ENCODE data around the gene RPP30.

Gene RPP30

DNA sequence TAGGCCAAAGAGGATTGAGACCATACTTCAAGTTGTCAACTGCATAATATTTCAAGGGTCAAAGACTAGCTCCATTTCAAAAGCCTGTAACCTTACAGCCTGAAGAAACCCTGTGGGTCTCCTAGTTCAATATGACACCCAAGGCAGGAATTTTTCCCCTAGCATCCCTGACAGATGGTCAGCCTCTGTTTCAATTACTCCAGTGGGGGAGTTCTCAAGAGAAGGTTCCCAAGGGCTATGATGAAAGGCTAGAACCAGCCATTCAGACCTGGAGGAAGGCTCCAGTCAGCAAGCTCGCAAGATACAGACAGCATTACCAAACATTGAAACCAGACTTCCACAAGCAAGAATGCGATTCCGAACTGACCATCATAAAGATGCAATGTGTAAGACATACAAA, 15.5 kb upstream of the RPP30 start:
- no peak overlapping the region for H3K27ac ChIP-seq (ENCODE audit: low read depth, low read length)
- peaks cover 56% of the 10 kb centered on the region for H3K27me3 ChIP-seq (ENCODE audit: insufficient read depth, low read length)
- H3K9ac ChIP-seq (ENCODE audit: low read depth, low read length) = no peak overlapping the region

GRCh38 chr10:90856964-90857634, 14.7 kb upstream of the RPP30 start:
- H3K36me3 ChIP-seq (ENCODE audit: insufficient read depth, low read length) = no peaks in the 10 kb centered on the region
- H3K4me1 ChIP-seq (ENCODE audit: insufficient read depth, low read length) = 0 out of 2 replicates have a peak, but pooled peaks cover 12% of the 10 kb centered on the region
- peaks cover 56% of the 10 kb centered on the region for H3K27me3 ChIP-seq (ENCODE audit: insufficient read depth, low read length)
- WGBS = 5% methylated on average over 59 of the region's 59 CpGs
- peak overlapping the region; percentile 79 for H3K4me3 ChIP-seq (ENCODE audit: low read length)
- no peak overlapping the region for H3K27ac ChIP-seq (ENCODE audit: low read depth, low read length)
- H3K9ac ChIP-seq (ENCODE audit: low read depth, low read length) = peak overlapping the region; percentile 64; the same call in 1 of the 2 replicates
- no peaks in the 10 kb centered on the region; the same call in 1 of the 2 replicates for H3K9me3 ChIP-seq (ENCODE audit: insufficient read depth, low read depth, low read length)

More for the DNA sequence above, 15.5 kb upstream of the RPP30 start:
- Histone ChIP-seq H3K4me3 (ENCODE audit: low read length) (peak overlapping the region; percentile 79), H3K4me1 (ENCODE audit: insufficient read depth, low read length) (0 out of 2 replicates have a peak, but pooled peaks cover 12% of the 10 kb centered on the region), H3K9me3 (ENCODE audit: insufficient read depth, low read depth, low read length) (peaks cover 3% of the 10 kb centered on the region; the same call in 1 of the 2 replicates), H3K36me3 (ENCODE audit: insufficient read depth, low read length) (no peaks in the 10 kb centered on the region)
- WGBS = 85% methylated on average over 3 of the region's 3 CpGs

GRCh38 chr10:90857635-90858460, 13.9 kb upstream of the RPP30 start, which contains the start of gene HTR7:
Gene HTR7, minus strand, starts transcription at chr10:90858039. Its CDS starts 368 bp downstream, at chr10:90857671.
- H3K27ac ChIP-seq (ENCODE audit: low read depth, low read length) = peak within 1 kb of the TSS; percentile 57; the same call in 1 of the 2 replicates
- under 1% methylated on average over 102 of the region's 104 CpGs for WGBS
- no peaks in the 10 kb centered on the region for H3K36me3 ChIP-seq (ENCODE audit: insufficient read depth, low read length)
- peak within 1 kb of the TSS; percentile 69 for H3K9ac ChIP-seq (ENCODE audit: low read depth, low read length)
- H3K4me3 ChIP-seq (ENCODE audit: low read length) = peak within 1 kb of the TSS; percentile 79
- 0 out of 2 replicates have a peak, but pooled peaks cover 12% of the 10 kb centered on the region for H3K4me1 ChIP-seq (ENCODE audit: insufficient read depth, low read length)
- peaks cover 56% of the 10 kb centered on the region for H3K27me3 ChIP-seq (ENCODE audit: insufficient read depth, low read length)
- H3K9me3 ChIP-seq (ENCODE audit: insufficient read depth, low read depth, low read length) = no peaks in the 10 kb centered on the region

DNA sequence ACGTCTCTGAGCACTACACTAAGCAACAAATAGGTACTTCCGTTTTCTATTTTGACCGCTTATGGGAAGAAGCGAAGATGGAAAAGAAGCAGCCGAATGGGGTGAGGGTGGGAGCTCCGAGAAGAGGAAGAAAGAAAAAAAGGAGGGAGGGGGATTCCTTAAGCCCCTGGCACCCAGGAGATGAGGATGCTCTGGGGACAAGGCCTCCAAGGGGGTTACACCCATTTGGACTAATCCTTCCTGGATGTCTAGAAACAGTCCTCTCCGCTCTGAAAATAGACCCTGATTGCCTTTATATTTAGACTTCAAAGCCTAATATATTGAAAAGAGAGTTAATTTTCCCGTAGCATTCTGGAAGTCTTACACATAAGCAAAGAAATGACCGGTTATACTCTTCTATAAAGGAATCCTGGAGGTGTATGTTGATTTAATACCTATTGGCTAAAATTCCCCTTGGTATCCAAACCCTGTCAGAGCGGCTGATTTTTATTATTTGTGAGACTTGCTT, 13.3 kb upstream of the RPP30 start:
- Histone ChIP-seq H3K27me3 (ENCODE audit: insufficient read depth, low read length) (peaks cover 56% of the 10 kb centered on the region), H3K9me3 (ENCODE audit: insufficient read depth, low read depth, low read length) (no peaks in the 10 kb centered on the region), H3K4me3 (ENCODE audit: low read length) (peak overlapping the region; percentile 79), H3K27ac (ENCODE audit: low read depth, low read length) (no peak overlapping the region; the same call in 1 of the 2 replicates), H3K36me3 (ENCODE audit: insufficient read depth, low read length) (no peaks in the 10 kb centered on the region), H3K4me1 (ENCODE audit: insufficient read depth, low read length) (0 out of 2 replicates have a peak, but pooled peaks cover 12% of the 10 kb centered on the region), H3K9ac (ENCODE audit: low read depth, low read length) (peak overlapping the region; percentile 69; the same call in 1 of the 2 replicates)
- 35% methylated on average over 7 of the region's 10 CpGs for WGBS

DNA sequence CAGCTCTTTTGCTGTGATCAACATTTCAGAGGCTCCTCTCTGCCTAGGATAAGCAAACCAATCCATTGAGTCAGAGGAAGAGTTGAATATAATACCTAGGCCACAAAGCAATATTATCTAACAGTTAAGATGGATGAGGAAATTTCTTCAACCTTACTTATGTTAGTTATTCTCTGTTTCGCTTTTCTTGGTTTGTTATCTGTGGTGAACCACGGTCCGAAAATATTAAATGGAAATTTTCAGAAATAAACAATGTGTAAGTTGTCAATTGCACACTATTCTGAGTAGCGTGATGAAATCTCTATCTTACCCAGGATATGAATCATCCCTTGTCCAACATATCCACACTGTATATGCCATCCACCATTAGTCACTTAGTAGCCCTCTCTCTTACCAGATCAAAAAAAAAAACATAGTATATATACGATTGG, 12.4 kb upstream of the RPP30 start:
- H3K27ac ChIP-seq (ENCODE audit: low read depth, low read length) = no peak overlapping the region
- H3K9ac ChIP-seq (ENCODE audit: low read depth, low read length) = no peak overlapping the region
- peaks cover 56% of the 10 kb centered on the region for H3K27me3 ChIP-seq (ENCODE audit: insufficient read depth, low read length)
- no peaks in the 10 kb centered on the region for H3K9me3 ChIP-seq (ENCODE audit: insufficient read depth, low read depth, low read length)
- no peaks in the 10 kb centered on the region for H3K36me3 ChIP-seq (ENCODE audit: insufficient read depth, low read length)
- WGBS = 89% methylated on average over 5 of the region's 5 CpGs
- H3K4me1 ChIP-seq (ENCODE audit: insufficient read depth, low read length) = 0 out of 2 replicates have a peak, but pooled peaks cover 12% of the 10 kb centered on the region
- H3K4me3 ChIP-seq (ENCODE audit: low read length) = no peak overlapping the region

- WGBS = 88% methylated on average over 1 of the region's 1 CpG
- Histone ChIP-seq H3K4me3 (ENCODE audit: low read length) (no peak overlapping the region), H3K9ac (ENCODE audit: low read depth, low read length) (no peak overlapping the region), H3K36me3 (ENCODE audit: insufficient read depth, low read length) (no peaks in the 10 kb centered on the region), H3K9me3 (ENCODE audit: insufficient read depth, low read depth, low read length) (no peaks in the 10 kb centered on the region), H3K4me1 (ENCODE audit: insufficient read depth, low read length) (0 out of 2 replicates have a peak, but pooled peaks cover 12% of the 10 kb centered on the region), H3K27ac (ENCODE audit: low read depth, low read length) (no peak overlapping the region), H3K27me3 (ENCODE audit: insufficient read depth, low read length) (peaks cover 42% of the 10 kb centered on the region)
These were observed 11.0 kb upstream of the RPP30 start for GRCh38 chr10:90860790-90861189.

GRCh38 chr10:90862908-90863514, 8.8 kb upstream of the RPP30 start:
- Histone ChIP-seq H3K27me3 (ENCODE audit: insufficient read depth, low read length) (peaks cover 22% of the 10 kb centered on the region), H3K27ac (ENCODE audit: low read depth, low read length) (no peak overlapping the region), H3K4me3 (ENCODE audit: low read length) (no peak overlapping the region), H3K4me1 (ENCODE audit: insufficient read depth, low read length) (0 out of 2 replicates have a peak, but pooled peaks cover 12% of the 10 kb centered on the region), H3K36me3 (ENCODE audit: insufficient read depth, low read length) (no peaks in the 10 kb centered on the region), H3K9me3 (ENCODE audit: insufficient read depth, low read depth, low read length) (no peaks in the 10 kb centered on the region), H3K9ac (ENCODE audit: low read depth, low read length) (no peak overlapping the region)
- WGBS = 75% methylated on average over 2 of the region's 2 CpGs

- Histone ChIP-seq H3K27me3 (ENCODE audit: insufficient read depth, low read length) (no peaks in the 10 kb centered on the region), H3K4me3 (ENCODE audit: low read length) (no peak overlapping the region), H3K27ac (ENCODE audit: low read depth, low read length) (no peak overlapping the region), H3K36me3 (ENCODE audit: insufficient read depth, low read length) (no peaks in the 10 kb centered on the region), H3K9me3 (ENCODE audit: insufficient read depth, low read depth, low read length) (peaks cover 9% of the 10 kb centered on the region; the same call in 1 of the 2 replicates), H3K4me1 (ENCODE audit: insufficient read depth, low read length) (no peaks in the 10 kb centered on the region), H3K9ac (ENCODE audit: low read depth, low read length) (no peak overlapping the region)
- WGBS = 77% methylated on average over 3 of the region's 3 CpGs
These were observed 6.4 kb upstream of the RPP30 start for GRCh38 chr10:90865401-90865800.

DNA sequence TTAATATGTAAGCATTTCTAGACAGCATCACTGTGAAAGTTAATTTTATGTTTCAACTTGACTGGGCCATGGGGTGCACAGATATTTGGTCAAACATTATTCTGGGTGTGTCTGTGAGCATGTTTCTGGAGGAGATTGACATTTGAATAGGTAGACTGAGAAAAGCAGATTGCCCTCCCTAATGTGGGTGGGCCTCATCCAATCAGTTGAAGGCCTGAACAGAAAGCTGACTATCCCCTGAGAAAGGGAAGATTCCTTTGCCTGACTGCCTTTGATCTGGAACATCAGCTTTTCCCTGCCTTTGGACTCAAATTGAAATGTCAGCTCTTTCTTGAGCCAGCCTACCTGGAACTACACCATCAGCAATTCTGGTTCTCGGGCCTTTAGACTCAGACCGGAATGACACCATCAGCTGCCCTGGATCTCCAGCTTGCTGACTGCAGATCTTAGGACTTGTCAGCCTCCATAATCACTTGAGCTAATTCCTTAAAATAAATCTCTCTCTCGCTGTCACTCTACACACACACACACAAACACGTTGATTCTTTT, 5.7 kb upstream of the RPP30 start:
- H3K27ac ChIP-seq (ENCODE audit: low read depth, low read length) = no peak overlapping the region
- WGBS = 94% methylated on average over 4 of the region's 4 CpGs
- H3K36me3 ChIP-seq (ENCODE audit: insufficient read depth, low read length) = no peaks in the 10 kb centered on the region
- H3K4me1 ChIP-seq (ENCODE audit: insufficient read depth, low read length) = no peaks in the 10 kb centered on the region
- H3K27me3 ChIP-seq (ENCODE audit: insufficient read depth, low read length) = no peaks in the 10 kb centered on the region
- no peak overlapping the region for H3K9ac ChIP-seq (ENCODE audit: low read depth, low read length)
- H3K4me3 ChIP-seq (ENCODE audit: low read length) = no peak overlapping the region
- peaks cover 9% of the 10 kb centered on the region; the same call in 1 of the 2 replicates for H3K9me3 ChIP-seq (ENCODE audit: insufficient read depth, low read depth, low read length)

- Histone ChIP-seq H3K4me3 (ENCODE audit: low read length) (peak overlapping the region; percentile 90), H3K9ac (ENCODE audit: low read depth, low read length) (peak overlapping the region; percentile 92; the same call in 1 of the 2 replicates), H3K4me1 (ENCODE audit: insufficient read depth, low read length) (peaks cover 8% of the 10 kb centered on the region; the same call in 1 of the 2 replicates), H3K27me3 (ENCODE audit: insufficient read depth, low read length) (no peaks in the 10 kb centered on the region), H3K27ac (ENCODE audit: low read depth, low read length) (0 out of 2 replicates have a peak overlapping the region, but pooled peaks have one; percentile 10), H3K36me3 (ENCODE audit: insufficient read depth, low read length) (peaks cover 18% of the 10 kb centered on the region), H3K9me3 (ENCODE audit: insufficient read depth, low read depth, low read length) (peaks cover 9% of the 10 kb centered on the region; the same call in 1 of the 2 replicates)
- WGBS = 2% methylated on average over 6 of the region's 14 CpGs
These were observed 452 bp upstream of the RPP30 start for GRCh38 chr10:90871279-90871765.
